ENCODE results near the gene MRPL12. TPM values are rescaled to one million over a fixed set of nuclear protein-coding genes. Genes with fewer than 3 reads are reported as not detected.

Gene MRPL12
- total and polyA plus RNA-seq, 2 of the 13 experiments (the other 11 are each of a cell fraction or from before 2014, with no cell fraction given), result 39.1 to 94.1 TPM

- TF ChIP-seq, protein P1, sequence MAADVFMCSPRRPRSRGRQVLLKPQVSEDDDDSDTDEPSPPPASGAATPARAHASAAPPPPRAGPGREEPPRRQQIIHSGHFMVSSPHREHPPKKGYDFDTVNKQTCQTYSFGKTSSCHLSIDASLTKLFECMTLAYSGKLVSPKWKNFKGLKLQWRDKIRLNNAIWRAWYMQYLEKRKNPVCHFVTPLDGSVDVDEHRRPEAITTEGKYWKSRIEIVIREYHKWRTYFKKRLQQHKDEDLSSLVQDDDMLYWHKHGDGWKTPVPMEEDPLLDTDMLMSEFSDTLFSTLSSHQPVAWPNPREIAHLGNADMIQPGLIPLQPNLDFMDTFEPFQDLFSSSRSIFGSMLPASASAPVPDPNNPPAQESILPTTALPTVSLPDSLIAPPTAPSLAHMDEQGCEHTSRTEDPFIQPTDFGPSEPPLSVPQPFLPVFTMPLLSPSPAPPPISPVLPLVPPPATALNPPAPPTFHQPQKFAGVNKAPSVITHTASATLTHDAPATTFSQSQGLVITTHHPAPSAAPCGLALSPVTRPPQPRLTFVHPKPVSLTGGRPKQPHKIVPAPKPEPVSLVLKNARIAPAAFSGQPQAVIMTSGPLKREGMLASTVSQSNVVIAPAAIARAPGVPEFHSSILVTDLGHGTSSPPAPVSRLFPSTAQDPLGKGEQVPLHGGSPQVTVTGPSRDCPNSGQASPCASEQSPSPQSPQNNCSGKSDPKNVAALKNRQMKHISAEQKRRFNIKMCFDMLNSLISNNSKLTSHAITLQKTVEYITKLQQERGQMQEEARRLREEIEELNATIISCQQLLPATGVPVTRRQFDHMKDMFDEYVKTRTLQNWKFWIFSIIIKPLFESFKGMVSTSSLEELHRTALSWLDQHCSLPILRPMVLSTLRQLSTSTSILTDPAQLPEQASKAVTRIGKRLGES (CRISPR knock-in tag; IDR thresholded peaks at IDR 0.05; ENCODE audit: borderline replicate concordance), result 0 out of 2 replicates have a peak, but pooled peaks have one; percentile 72
- no peak for TF ChIP-seq CCAR2 (optimal IDR thresholded peaks at IDR 0.05; ENCODE audit: low read depth, low read length)
- TF ChIP-seq ZFP90 (CRISPR knock-in tag; IDR thresholded peaks at IDR 0.05; ENCODE audit: borderline replicate concordance), result no peak; the same call in 1 of the 2 replicates
- TF ChIP-seq PAX8 (CRISPR knock-in tag; IDR thresholded peaks at IDR 0.05; ENCODE audit: borderline replicate concordance), result 0 out of 2 replicates have a peak, but pooled peaks have one; percentile 35
- TF ChIP-seq ATF3 (CRISPR knock-in tag; IDR thresholded peaks at IDR 0.05), result no peak; the same call in none of the 2 replicates
- no peak for TF ChIP-seq ZNF569 (CRISPR knock-in tag; IDR thresholded peaks at IDR 0.05; ENCODE audit: borderline replicate concordance)
- TF ChIP-seq, protein P2, sequence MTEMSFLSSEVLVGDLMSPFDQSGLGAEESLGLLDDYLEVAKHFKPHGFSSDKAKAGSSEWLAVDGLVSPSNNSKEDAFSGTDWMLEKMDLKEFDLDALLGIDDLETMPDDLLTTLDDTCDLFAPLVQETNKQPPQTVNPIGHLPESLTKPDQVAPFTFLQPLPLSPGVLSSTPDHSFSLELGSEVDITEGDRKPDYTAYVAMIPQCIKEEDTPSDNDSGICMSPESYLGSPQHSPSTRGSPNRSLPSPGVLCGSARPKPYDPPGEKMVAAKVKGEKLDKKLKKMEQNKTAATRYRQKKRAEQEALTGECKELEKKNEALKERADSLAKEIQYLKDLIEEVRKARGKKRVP (CRISPR knock-in tag; IDR thresholded peaks at IDR 0.05), result peak in 1 of 2 experiments; percentile 57; a peak in 1 of 4 replicates
- TF ChIP-seq NPAS2 (CRISPR knock-in tag; IDR thresholded peaks at IDR 0.05; ENCODE audit: borderline replicate concordance), result no peak
- no peak for TF ChIP-seq PCBP2 (optimal IDR thresholded peaks at IDR 0.05; ENCODE audit: low read depth, low read length, poor library complexity, severe bottlenecking)
- TF ChIP-seq SCMH1 (CRISPR knock-in tag; IDR thresholded peaks at IDR 0.05; ENCODE audit: borderline replicate concordance), result no peak
- TF ChIP-seq ZKSCAN5 (CRISPR knock-in tag; IDR thresholded peaks at IDR 0.05), result 0 out of 2 replicates have a peak, but pooled peaks have one; percentile 27
- peak; percentile 79; the same call in 1 of the 2 replicates for TF ChIP-seq HDAC2 (CRISPR knock-in tag; IDR thresholded peaks at IDR 0.05)
- 0 out of 2 replicates have a peak, but pooled peaks have one; percentile 41 for TF ChIP-seq ISX (CRISPR knock-in tag; conservative IDR thresholded peaks at IDR 0.05)
- no peak for TF ChIP-seq ZMYM2 (CRISPR knock-in tag; IDR thresholded peaks at IDR 0.05)
- TF ChIP-seq SMYD3 (CRISPR knock-in tag; IDR thresholded peaks at IDR 0.05), result no peak
- no peak for TF ChIP-seq NCOA1 (CRISPR knock-in tag; IDR thresholded peaks at IDR 0.05)
- 0 out of 2 replicates have a peak, but pooled peaks have one; percentile 43 for TF ChIP-seq ZSCAN12 (CRISPR knock-in tag; IDR thresholded peaks at IDR 0.05)
- peak; percentile 98 for TF ChIP-seq KMT2A (CRISPR knock-in tag; IDR thresholded peaks at IDR 0.05)
- TF ChIP-seq PLRG1 (conservative IDR thresholded peaks at IDR 0.05), result no peak
- TF ChIP-seq TMF1 (CRISPR knock-in tag; IDR thresholded peaks at IDR 0.05; ENCODE audit: low read depth), result no peak
- 0 out of 2 replicates have a peak, but pooled peaks have one; percentile 15 for TF ChIP-seq ZNF224 (CRISPR knock-in tag; IDR thresholded peaks at IDR 0.05)
- no peak for TF ChIP-seq WIZ (CRISPR knock-in tag; IDR thresholded peaks at IDR 0.05)
- peak; percentile 86 for TF ChIP-seq ASH2L (IDR thresholded peaks at IDR 0.05; ENCODE audit: insufficient read length, low read depth, low read length)
- no peak for TF ChIP-seq SRSF1 (optimal IDR thresholded peaks at IDR 0.05; ENCODE audit: low read depth, low read length)
- TF ChIP-seq ZNF3 (CRISPR knock-in tag; IDR thresholded peaks at IDR 0.05), result no peak; the same call in 1 of the 2 replicates
These were observed 36.6 kb upstream of the MRPL12 start, which contains the start of the genes CCDC137 and OXLD1 (continued) for GRCh38 chr17:81666342-81667191.

All from HepG2 (cell line).